CD14-positive monocyte (primary cell): ENCODE measurements around the gene SLC25A43. TPM values are rescaled to one million over a fixed set of nuclear protein-coding genes. Genes with fewer than 3 reads are reported as not detected.

Source experiments
- DNase-seq, 3 donors: peaks; one replicate each; pipeline ENCODE4 v3.0.0-alpha.2; 2011 to 2022
- H2AFZ ChIP-seq: 2 replicates; pipeline ENCODE4 v1.6.0; 2012; ENCODE audit warnings: mild to moderate bottlenecking, low read depth, low read length, inconsistent platforms; ENCODE audit not compliant: insufficient read depth, poor library complexity, severe bottlenecking
- H3K27ac ChIP-seq, 2 donors: 1 replicate in 1 of 2; 2 replicates in 1 of 2; pipeline ENCODE4 v1.5.1; 2012 to 2013; ENCODE audit warnings: low read length in 2 of 2, control low read depth in 1 of 2, inconsistent platforms in 1 of 2, low read depth in 1 of 2, mild to moderate bottlenecking in 1 of 2
- H3K27me3 ChIP-seq, 2 donors: one replicate each; pipeline versions ENCODE4 v1.6.0 to v1.6.1; 2011 to 2013; ENCODE audit warnings: low read length in 2 of 2; ENCODE audit not compliant: control insufficient read depth in 2 of 2, insufficient read depth in 2 of 2
- H3K36me3 ChIP-seq, 2 donors: replicated peaks in 1 of 2; 1 replicate in 1 of 2; 2 replicates in 1 of 2; pipeline versions ENCODE4 v1.5.1 to v1.6.1; 2012 to 2013; ENCODE audit warnings: low read length in 2 of 2, control low read depth in 1 of 2, inconsistent platforms in 1 of 2, mild to moderate bottlenecking in 1 of 2; ENCODE audit not compliant: insufficient read depth in 2 of 2, control insufficient read depth in 1 of 2
- H3K4me1 ChIP-seq, 2 donors: 1 replicate in 1 of 2; 2 replicates in 1 of 2; pipeline versions ENCODE4 v1.5.1 to v1.6.1; 2012 to 2013; ENCODE audit warnings: low read length in 2 of 2, control low read depth in 1 of 2, inconsistent platforms in 1 of 2, mild to moderate bottlenecking in 1 of 2, moderate library complexity in 1 of 2; ENCODE audit not compliant: insufficient read depth in 2 of 2, control insufficient read depth in 1 of 2
- H3K4me2 ChIP-seq: replicated peaks from 2 replicates; pipeline ENCODE3; 2012; ENCODE audit warnings: low read length, moderate library complexity, mild to moderate bottlenecking; ENCODE audit not compliant: poor library complexity, severe bottlenecking; ENCODE audit errors: extremely low read depth
- H3K4me3 ChIP-seq, 3 experiments: fragments of 200-600 bp in 1 of 3; sonication (generic) in 1 of 3; replicated peaks in 1 of 3; 1 replicate in 2 of 3; 2 replicates in 1 of 3; pipeline ENCODE4 v1.5.1; 2011 to 2013; ENCODE audit warnings: low read length in 3 of 3, mild to moderate bottlenecking in 3 of 3, control low read depth in 2 of 3, low read depth in 2 of 3, inconsistent platforms in 1 of 3, moderate library complexity in 1 of 3
- H3K79me2 ChIP-seq: 2 replicates; pipeline ENCODE4 v1.6.0; 2012; ENCODE audit warnings: mild to moderate bottlenecking, control low read depth, inconsistent platforms, low read length, moderate library complexity; ENCODE audit not compliant: insufficient read depth
- H3K9ac ChIP-seq: 2 replicates; pipeline ENCODE4 v1.6.0; 2017; ENCODE audit warnings: low read length, mild to moderate bottlenecking; ENCODE audit not compliant: insufficient read depth, poor library complexity, severe bottlenecking
- H3K9me3 ChIP-seq, 2 donors: replicated peaks in 1 of 2; 1 replicate in 1 of 2; 2 replicates in 1 of 2; pipeline versions ENCODE4 v1.5.1 to v1.6.1; 2012 to 2013; ENCODE audit warnings: low read length in 2 of 2, control low read depth in 1 of 2; ENCODE audit not compliant: control insufficient read depth in 1 of 2, insufficient read depth in 1 of 2
- H4K20me1 ChIP-seq: 2 replicates; pipeline ENCODE4 v1.6.0; 2012; ENCODE audit warnings: mild to moderate bottlenecking, low read length, control low read depth, moderate library complexity; ENCODE audit not compliant: insufficient read depth
- H3K27ac Mint-ChIP-seq, 7 donors: one replicate each; pipeline ENCODE4 v1.8.0; 2020; ENCODE audit warnings: mild to moderate bottlenecking in 7 of 7, mixed read lengths in 7 of 7, moderate library complexity in 6 of 7, inconsistent platforms in 2 of 7
- H3K27me3 Mint-ChIP-seq, 3 donors: one replicate each; pipeline ENCODE4 v1.8.0; 2021 to 2022; ENCODE audit warnings: low read depth in 3 of 3, mild to moderate bottlenecking in 3 of 3, mixed read lengths in 3 of 3, moderate library complexity in 3 of 3, inconsistent platforms in 1 of 3
- H3K36me3 Mint-ChIP-seq, 2 donors: one replicate each; pipeline ENCODE4 v1.8.0; 2020; ENCODE audit warnings: mixed read lengths in 2 of 2, inconsistent platforms in 1 of 2, mild to moderate bottlenecking in 1 of 2
- H3K4me1 Mint-ChIP-seq: one replicate; pipeline ENCODE4 v1.8.0; 2020; ENCODE audit warnings: mild to moderate bottlenecking, mixed read lengths
- H3K4me3 Mint-ChIP-seq, 2 donors: one replicate each; pipeline ENCODE4 v1.8.0; 2020; ENCODE audit warnings: mild to moderate bottlenecking in 2 of 2, mixed read lengths in 2 of 2, moderate library complexity in 1 of 2
- H3K9me3 Mint-ChIP-seq, 7 donors: one replicate each; pipeline ENCODE4 v1.8.0; 2020 to 2022; ENCODE audit warnings: mixed read lengths in 7 of 7, mild to moderate bottlenecking in 6 of 7, moderate library complexity in 6 of 7, inconsistent platforms in 2 of 7
- WGBS: methylation state at CpG from one replicate; pipeline ENCODE4 v1.1.5; 2013; ENCODE audit warnings: missing lambda C conversion rate; ENCODE audit not compliant: insufficient coverage; 5-methylcytosine and 5-hydroxymethylcytosine counted together
- intact Hi-C, 2 donors: fragments of 100-400 bp; cut with micrococcal nuclease; formaldehyde crosslinking; loops; one replicate each; pipeline versions ENCODE4 v1.15.0 to v1.15.1; 2023
- polyA plus RNA-seq, 3 donors: library from polyadenylated mRNA; depleted of rRNA in 1 of 3; unstranded in 2 of 3; stranded (reverse) in 1 of 3; fragments of 300-500 nt in 2 of 3; fragments of >200 nt in 1 of 3; fragmentation: Illumina TruSeq in 2 of 3; gene quantifications; 1 replicate in 2 of 3; 2 replicates in 1 of 3; pipeline ENCODE4 v1.2.3, GENCODE V29; 2012 to 2021
- TF ChIP-seq, protein P1 (sequence below): fragments of 200-600 bp; IDR thresholded peaks from one replicate; pipeline ENCODE4 v1.8.0; 2022; ENCODE audit warnings: antibody characterized with exemption, mild to moderate bottlenecking

Gene SLC25A43
- polyA plus RNA-seq, 3 donors: 6.8 to 9.2 (median 8.6) TPM

DNA sequence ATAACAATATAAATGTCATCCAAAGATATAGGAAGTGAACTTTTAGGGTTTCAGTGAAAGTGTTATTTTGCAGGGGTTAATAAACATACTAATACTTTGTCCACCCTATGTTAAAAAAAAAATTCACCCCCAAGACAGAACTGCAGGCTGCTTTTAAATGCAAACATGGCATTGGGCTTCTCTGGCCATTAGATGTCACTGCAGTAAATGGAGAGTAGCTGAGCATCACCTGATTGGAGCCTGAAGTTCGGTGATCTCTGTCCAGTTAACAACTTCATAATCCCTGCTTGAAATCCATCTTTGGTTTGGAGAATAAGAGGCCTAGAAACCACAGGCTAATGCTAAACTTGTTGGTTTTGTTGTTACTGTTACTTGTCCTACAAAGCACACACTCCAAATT, 18.7 kb downstream of the SLC25A43 start:
- Histone ChIP-seq H3K27me3 (no peaks in the 10 kb centered on the region), H3K9ac (no peak overlapping the region), H3K4me3 (no peak overlapping the region), H3K4me2 (no peak overlapping the region), H3K4me1 (no peaks in the 10 kb centered on the region), H3K9me3 (no peaks in the 10 kb centered on the region), H4K20me1 (no peaks in the 10 kb centered on the region), H2AFZ (no peak overlapping the region), H3K27ac (no peak overlapping the region), H3K79me2 (no peaks in the 10 kb centered on the region), H3K36me3 (peaks cover 14 to 29% of the 10 kb centered on the region in 2 donors)
- TF ChIP-seq, protein P1, sequence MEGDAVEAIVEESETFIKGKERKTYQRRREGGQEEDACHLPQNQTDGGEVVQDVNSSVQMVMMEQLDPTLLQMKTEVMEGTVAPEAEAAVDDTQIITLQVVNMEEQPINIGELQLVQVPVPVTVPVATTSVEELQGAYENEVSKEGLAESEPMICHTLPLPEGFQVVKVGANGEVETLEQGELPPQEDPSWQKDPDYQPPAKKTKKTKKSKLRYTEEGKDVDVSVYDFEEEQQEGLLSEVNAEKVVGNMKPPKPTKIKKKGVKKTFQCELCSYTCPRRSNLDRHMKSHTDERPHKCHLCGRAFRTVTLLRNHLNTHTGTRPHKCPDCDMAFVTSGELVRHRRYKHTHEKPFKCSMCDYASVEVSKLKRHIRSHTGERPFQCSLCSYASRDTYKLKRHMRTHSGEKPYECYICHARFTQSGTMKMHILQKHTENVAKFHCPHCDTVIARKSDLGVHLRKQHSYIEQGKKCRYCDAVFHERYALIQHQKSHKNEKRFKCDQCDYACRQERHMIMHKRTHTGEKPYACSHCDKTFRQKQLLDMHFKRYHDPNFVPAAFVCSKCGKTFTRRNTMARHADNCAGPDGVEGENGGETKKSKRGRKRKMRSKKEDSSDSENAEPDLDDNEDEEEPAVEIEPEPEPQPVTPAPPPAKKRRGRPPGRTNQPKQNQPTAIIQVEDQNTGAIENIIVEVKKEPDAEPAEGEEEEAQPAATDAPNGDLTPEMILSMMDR: no peak
- Mint-ChIP-seq H3K36me3 (peaks cover 4 to 22% of the 10 kb centered on the region in 2 donors), H3K4me1 (no peaks in the 10 kb centered on the region), H3K27me3 (peaks cover 0 to 6% (median 0%) of the 10 kb centered on the region in 3 donors), H3K4me3 (no peak overlapping the region), H3K27ac (no peak overlapping the region), H3K9me3 (no peaks in the 10 kb centered on the region)
- intact Hi-C loops: no loop called here
- WGBS: no CpG with 5 or more reads among the region's 1 CpG
- no peak for DNase-seq

DNA sequence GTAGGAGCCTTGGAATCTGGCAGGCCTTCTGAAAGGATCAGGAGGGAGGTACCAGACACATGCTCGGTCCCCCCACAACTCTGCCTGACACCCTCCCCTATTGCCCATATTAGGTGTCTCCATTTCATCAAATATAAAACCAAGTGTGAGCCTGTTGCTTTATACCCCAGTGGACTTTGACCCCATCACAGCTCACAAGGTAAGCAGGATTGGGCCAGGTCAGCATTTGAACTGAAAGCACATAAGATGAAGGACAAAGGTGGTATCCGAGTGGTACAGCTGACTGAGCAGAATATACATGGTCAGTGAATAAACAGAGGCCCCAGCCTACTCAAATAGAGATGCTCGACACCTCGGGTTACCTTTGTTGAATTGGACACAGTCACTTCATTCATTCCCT, 20.0 kb downstream of the SLC25A43 start:
- Histone ChIP-seq H3K9ac (no peak overlapping the region), H3K4me1 (no peaks in the 10 kb centered on the region), H3K4me2 (no peak overlapping the region), H3K27me3 (no peaks in the 10 kb centered on the region), H3K36me3 (peaks cover 14 to 32% of the 10 kb centered on the region in 2 donors), H3K79me2 (no peaks in the 10 kb centered on the region), H3K9me3 (no peaks in the 10 kb centered on the region), H3K27ac (no peak overlapping the region), H2AFZ (no peak overlapping the region), H4K20me1 (no peaks in the 10 kb centered on the region), H3K4me3 (no peak overlapping the region)
- Mint-ChIP-seq H3K27ac (no peak overlapping the region), H3K27me3 (peaks cover 0 to 4% (median 0%) of the 10 kb centered on the region in 3 donors), H3K4me1 (no peaks in the 10 kb centered on the region), H3K4me3 (no peak overlapping the region), H3K36me3 (peaks cover 4 to 22% of the 10 kb centered on the region in 2 donors), H3K9me3 (peaks cover 0 to 2% (median 0%) of the 10 kb centered on the region in 7 donors)
- TF ChIP-seq, protein P1: no peak
- WGBS: 80% methylated on average over 1 of the region's 4 CpGs
- no peak for DNase-seq
- intact Hi-C loops: no loop called here
